K562 (cell line): ENCODE results near the gene MDC1. TPM values are rescaled to one million over a fixed set of nuclear protein-coding genes. Genes with fewer than 3 reads are reported as not detected.
A peak's percentile ranks its signal among the peaks of the same experiment; 100 is the strongest.

ENCODE experiments used
- CBX3 ChIP-seq, 2 experiments: IDR thresholded peaks; 1 replicate in 1 of 2; 2 replicates in 1 of 2; pipeline ENCODE4 v1.6.1; 2012; ENCODE audit warnings: inconsistent platforms in 2 of 2, low read length in 2 of 2, borderline replicate concordance in 1 of 2, control low read depth in 1 of 2
- CREM ChIP-seq: IDR thresholded peaks from 2 replicates; pipeline ENCODE4 v1.6.1; 2014; ENCODE audit warnings: antibody characterized with exemption, low read depth
- ERF ChIP-seq: fragments of 450-650 bp; formaldehyde crosslinking; IDR thresholded peaks from 2 replicates; pipeline ENCODE4 v1.4.0; 2020; ENCODE audit warnings: mild to moderate bottlenecking, mixed read lengths
- GATAD2A ChIP-seq: fragments of 450-650 bp; IDR thresholded peaks from 2 replicates; pipeline ENCODE4 v1.6.1; 2017
- HCFC1 ChIP-seq: IDR thresholded peaks from 2 replicates; pipeline ENCODE4 v1.6.1; 2012; ENCODE audit warnings: low read depth, low read length, improper control_type of control experiment
- KLF6 ChIP-seq: fragments of 250-450 bp; sonication (Bioruptor Pico); IDR thresholded peaks from 2 replicates; pipeline ENCODE4 v1.4.0; 2020; ENCODE audit warnings: mild to moderate bottlenecking, moderate library complexity, borderline replicate concordance
- MTA3 ChIP-seq: fragments of 450-650 bp; formaldehyde crosslinking; IDR thresholded peaks from 2 replicates; pipeline ENCODE4 v1.6.1; 2017; ENCODE audit warnings: mild to moderate bottlenecking, borderline replicate concordance
- RUNX1 ChIP-seq: sonication (generic); IDR thresholded peaks from 2 replicates; pipeline ENCODE4 v1.6.1; 2016; ENCODE audit warnings: antibody characterized with exemption, low read depth
- TBL1XR1 ChIP-seq, 2 experiments: IDR thresholded peaks; 2 replicates each; pipeline ENCODE4 v1.6.1; 2012; ENCODE audit warnings: improper control_type of control experiment in 2 of 2, low read length in 2 of 2, mild to moderate bottlenecking in 1 of 2
- TRIM24 ChIP-seq, 2 experiments: fragments of 450-650 bp; IDR thresholded peaks; 2 replicates each; pipeline ENCODE4 v1.6.1; 2016
- ZNF668 ChIP-seq: fragments of 250-450 bp; sonication (Bioruptor Pico); IDR thresholded peaks from 2 replicates; pipeline ENCODE4 v1.8.0; 2022; ENCODE audit warnings: mild to moderate bottlenecking, inconsistent platforms
- ZNF740 ChIP-seq, 3 experiments: fragments of 200-800 bp in 1 of 3; sonication (Bioruptor generic) in 1 of 3; sonication (generic) in 1 of 3; formaldehyde crosslinking in 1 of 3; IDR thresholded peaks; 2 replicates each; pipeline versions ENCODE4 v1.6.1 to v1.8.0; 2016 to 2022; ENCODE audit warnings: mild to moderate bottlenecking in 2 of 3, missing compliant biosample characterization in 2 of 3, missing genetic modification characterization in 2 of 3, missing genetic modification reagents in 1 of 3
- ZNF764 ChIP-seq: fragments of 250-450 bp; sonication (Bioruptor Pico); IDR thresholded peaks from 2 replicates; pipeline ENCODE4 v1.4.0; 2020; ENCODE audit warnings: low read depth, mild to moderate bottlenecking, moderate library complexity
- polyA plus RNA-seq, 8 experiments: library from polyadenylated mRNA; depleted of rRNA in 4 of 8; stranded (reverse) in 5 of 8; unstranded in 3 of 8; fragments of >200 nt; fragmentation: Nextera tagmentation in 2 of 8; fragmentation: Illumina TruSeq in 1 of 8; extraction: Ambion mirVana in 2 of 8; extraction: Trizol in 1 of 8; gene quantifications; 2 replicates each; pipeline versions ENCODE4 v1.2.1 to v1.2.3, GENCODE V29; 2011 to 2014; ENCODE audit warnings: inconsistent platforms in 1 of 8, missing spikeins in 1 of 8
- total RNA-seq, 7 experiments: library from RNA; depleted of rRNA in 6 of 7; stranded (reverse); fragments of >200 nt in 6 of 7; fragmentation: Illumina TruSeq in 2 of 7; extraction: Trizol in 2 of 7; gene quantifications; 2 replicates each; pipeline versions ENCODE4 v1.2.1 to v1.2.3, GENCODE V29; 2011 to 2021; ENCODE audit warnings: low replicate concordance in 1 of 7
- TF ChIP-seq, protein P1 (sequence below): fragments of 450-650 bp; IDR thresholded peaks from 2 replicates; pipeline ENCODE4 v1.6.1; 2018; ENCODE audit not compliant: partially characterized antibody
- TF ChIP-seq, protein P2 (sequence below), 2 experiments: IDR thresholded peaks in 1 of 2; conservative IDR thresholded peaks in 1 of 2; 2 replicates each; pipeline ENCODE4 v1.6.1; 2016; ENCODE audit warnings: low read depth in 2 of 2, mild to moderate bottlenecking in 1 of 2, missing compliant biosample characterization in 1 of 2, missing genetic modification characterization in 1 of 2, moderate library complexity in 1 of 2
- TF ChIP-seq, protein P3 (sequence below): fragments of 250-450 bp; sonication (Bioruptor Pico); IDR thresholded peaks from 2 replicates; pipeline ENCODE4 v1.5.0; 2020; ENCODE audit warnings: mild to moderate bottlenecking, borderline replicate concordance

MDC1 gene
- total and polyA plus RNA-seq, 9 of the 15 experiments (the other 6 are each of a cell fraction or from before 2014, with no cell fraction given): 8.2 to 114 (median 20.0) TPM

DNA sequence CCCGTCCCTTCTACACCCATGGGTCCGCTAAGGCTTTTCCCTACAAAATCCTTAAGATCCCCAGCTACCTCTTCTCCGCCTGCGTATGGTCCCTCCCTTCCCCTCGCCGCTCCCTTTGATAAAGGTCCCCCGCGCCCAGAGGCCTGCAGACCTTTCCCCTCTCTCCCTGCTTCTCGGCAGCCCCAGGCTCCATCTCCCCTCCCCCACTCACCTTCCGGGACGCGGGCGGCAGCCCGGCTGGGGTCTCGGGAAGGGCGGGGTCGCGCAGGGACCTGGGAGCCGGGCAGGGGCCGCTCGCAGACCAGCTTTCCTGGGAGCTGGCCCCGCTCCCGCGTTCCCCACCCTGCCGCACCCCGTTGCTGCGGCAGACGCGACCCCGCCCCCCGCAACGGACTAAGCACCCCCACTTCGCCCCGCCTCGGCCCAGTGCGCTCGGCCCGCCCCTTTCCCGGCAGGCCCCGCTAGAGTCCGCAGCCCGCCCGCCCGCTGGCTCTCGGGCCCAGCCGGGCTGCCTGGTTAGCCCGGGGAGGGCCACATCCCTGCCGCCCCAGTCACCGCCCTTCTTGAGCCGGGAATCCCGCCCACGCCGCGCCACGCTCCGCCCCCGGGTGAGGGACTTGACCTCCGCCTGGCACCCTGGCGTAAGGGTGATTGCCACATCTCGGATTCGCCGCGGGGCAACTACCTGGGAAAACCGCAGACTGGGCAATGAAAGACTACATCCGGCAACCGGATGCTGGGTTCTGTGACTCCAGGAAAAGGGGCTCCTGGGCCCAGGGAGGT lies 25.4 kb upstream of the MDC1 start, which contains the start of gene FLOT1 (continued):
- TF ChIP-seq, protein P1, sequence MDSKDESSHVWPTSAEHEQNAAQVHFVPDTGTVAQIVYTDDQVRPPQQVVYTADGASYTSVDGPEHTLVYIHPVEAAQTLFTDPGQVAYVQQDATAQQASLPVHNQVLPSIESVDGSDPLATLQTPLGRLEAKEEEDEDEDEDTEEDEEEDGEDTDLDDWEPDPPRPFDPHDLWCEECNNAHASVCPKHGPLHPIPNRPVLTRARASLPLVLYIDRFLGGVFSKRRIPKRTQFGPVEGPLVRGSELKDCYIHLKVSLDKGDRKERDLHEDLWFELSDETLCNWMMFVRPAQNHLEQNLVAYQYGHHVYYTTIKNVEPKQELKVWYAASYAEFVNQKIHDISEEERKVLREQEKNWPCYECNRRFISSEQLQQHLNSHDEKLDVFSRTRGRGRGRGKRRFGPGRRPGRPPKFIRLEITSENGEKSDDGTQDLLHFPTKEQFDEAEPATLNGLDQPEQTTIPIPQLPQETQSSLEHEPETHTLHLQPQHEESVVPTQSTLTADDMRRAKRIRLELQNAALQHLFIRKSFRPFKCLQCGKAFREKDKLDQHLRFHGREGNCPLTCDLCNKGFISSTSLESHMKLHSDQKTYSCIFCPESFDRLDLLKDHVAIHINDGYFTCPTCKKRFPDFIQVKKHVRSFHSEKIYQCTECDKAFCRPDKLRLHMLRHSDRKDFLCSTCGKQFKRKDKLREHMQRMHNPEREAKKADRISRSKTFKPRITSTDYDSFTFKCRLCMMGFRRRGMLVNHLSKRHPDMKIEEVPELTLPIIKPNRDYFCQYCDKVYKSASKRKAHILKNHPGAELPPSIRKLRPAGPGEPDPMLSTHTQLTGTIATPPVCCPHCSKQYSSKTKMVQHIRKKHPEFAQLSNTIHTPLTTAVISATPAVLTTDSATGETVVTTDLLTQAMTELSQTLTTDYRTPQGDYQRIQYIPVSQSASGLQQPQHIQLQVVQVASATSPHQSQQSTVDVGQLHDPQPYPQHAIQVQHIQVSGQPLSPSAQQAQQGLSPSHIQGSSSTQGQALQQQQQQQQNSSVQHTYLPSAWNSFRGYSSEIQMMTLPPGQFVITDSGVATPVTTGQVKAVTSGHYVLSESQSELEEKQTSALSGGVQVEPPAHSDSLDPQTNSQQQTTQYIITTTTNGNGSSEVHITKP: peak; percentile 40
- TF ChIP-seq CREM (peak; percentile 54), ZNF668 (no peak), CBX3 (IDR thresholded peaks at IDR 0.05; ENCODE audit: borderline replicate concordance in 1 of 2, low read length in 2 of 2) (0 out of 3 replicates have a peak, but pooled peaks of 1 of the 2 experiments have one; percentile 7), TBL1XR1 (IDR thresholded peaks at IDR 0.05; ENCODE audit: low read length in 2 of 2) (peak in 1 of 2 experiments; percentile 39; a peak in 2 of 4 replicates), ZNF764 (CRISPR knock-in tag) (0 out of 2 replicates have a peak, but pooled peaks have one; percentile 32), TRIM24 (IDR thresholded peaks at IDR 0.05) (peak in 1 of 2 experiments; percentile 30; a peak in 2 of 4 replicates), RUNX1 (0 out of 2 replicates have a peak, but pooled peaks have one; percentile 46), KLF6 (CRISPR knock-in tag) (peak; percentile 17; the same call in 1 of the 2 replicates), ERF (CRISPR knock-in tag) (peak; percentile 84), HCFC1 (peak; percentile 33), ZNF740 (CRISPR knock-in tag; IDR thresholded peaks at IDR 0.05) (peak; percentile 95), ZNF740 (tag; IDR thresholded peaks at IDR 0.05) (peak in 1 of 2 experiments; percentile 93; a peak in 2 of 4 replicates), GATAD2A (peak; percentile 43; the same call in 1 of the 2 replicates), MTA3 (peak; percentile 97)
- TF ChIP-seq, protein P2, sequence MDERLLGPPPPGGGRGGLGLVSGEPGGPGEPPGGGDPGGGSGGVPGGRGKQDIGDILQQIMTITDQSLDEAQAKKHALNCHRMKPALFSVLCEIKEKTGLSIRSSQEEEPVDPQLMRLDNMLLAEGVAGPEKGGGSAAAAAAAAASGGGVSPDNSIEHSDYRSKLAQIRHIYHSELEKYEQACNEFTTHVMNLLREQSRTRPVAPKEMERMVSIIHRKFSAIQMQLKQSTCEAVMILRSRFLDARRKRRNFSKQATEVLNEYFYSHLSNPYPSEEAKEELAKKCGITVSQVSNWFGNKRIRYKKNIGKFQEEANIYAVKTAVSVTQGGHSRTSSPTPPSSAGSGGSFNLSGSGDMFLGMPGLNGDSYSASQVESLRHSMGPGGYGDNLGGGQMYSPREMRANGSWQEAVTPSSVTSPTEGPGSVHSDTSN (CRISPR knock-in tag; IDR thresholded peaks at IDR 0.05; ENCODE audit: low read depth): 0 out of 2 replicates have a peak, but pooled peaks have one; percentile 12
- TF ChIP-seq, protein P2 (tag; conservative IDR thresholded peaks at IDR 0.05; ENCODE audit: low read depth): no peak
- TF ChIP-seq, protein P3, sequence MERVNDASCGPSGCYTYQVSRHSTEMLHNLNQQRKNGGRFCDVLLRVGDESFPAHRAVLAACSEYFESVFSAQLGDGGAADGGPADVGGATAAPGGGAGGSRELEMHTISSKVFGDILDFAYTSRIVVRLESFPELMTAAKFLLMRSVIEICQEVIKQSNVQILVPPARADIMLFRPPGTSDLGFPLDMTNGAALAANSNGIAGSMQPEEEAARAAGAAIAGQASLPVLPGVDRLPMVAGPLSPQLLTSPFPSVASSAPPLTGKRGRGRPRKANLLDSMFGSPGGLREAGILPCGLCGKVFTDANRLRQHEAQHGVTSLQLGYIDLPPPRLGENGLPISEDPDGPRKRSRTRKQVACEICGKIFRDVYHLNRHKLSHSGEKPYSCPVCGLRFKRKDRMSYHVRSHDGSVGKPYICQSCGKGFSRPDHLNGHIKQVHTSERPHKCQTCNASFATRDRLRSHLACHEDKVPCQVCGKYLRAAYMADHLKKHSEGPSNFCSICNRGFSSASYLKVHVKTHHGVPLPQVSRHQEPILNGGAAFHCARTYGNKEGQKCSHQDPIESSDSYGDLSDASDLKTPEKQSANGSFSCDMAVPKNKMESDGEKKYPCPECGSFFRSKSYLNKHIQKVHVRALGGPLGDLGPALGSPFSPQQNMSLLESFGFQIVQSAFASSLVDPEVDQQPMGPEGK (CRISPR knock-in tag): 0 out of 2 replicates have a peak, but pooled peaks have one; percentile 29
